KMS-11 (cell line): Measurements from ENCODE around the gene SYNDIG1.

Source experiments
- H2AFZ ChIP-seq: fragments of 200-600 bp; sonication (generic); 2 replicates; pipeline ENCODE4 v1.6.1; 2016; ENCODE audit warnings: antibody characterized with exemption, mixed run types, low read depth
- H3K27ac ChIP-seq: fragments of 200-600 bp; sonication (generic); 2 replicates; pipeline ENCODE4 v1.6.1; 2016; ENCODE audit warnings: mild to moderate bottlenecking, mixed run types
- H3K27me3 ChIP-seq: fragments of 200-600 bp; sonication (generic); 2 replicates; pipeline ENCODE4 v1.6.1; 2017; ENCODE audit warnings: mild to moderate bottlenecking, low read depth, mixed run types, moderate library complexity; ENCODE audit not compliant: insufficient read depth
- H3K36me3 ChIP-seq: fragments of 200-600 bp; sonication (generic); 2 replicates; pipeline ENCODE4 v1.6.1; 2017; ENCODE audit warnings: mild to moderate bottlenecking, mixed run types; ENCODE audit not compliant: insufficient read depth
- H3K4me1 ChIP-seq: fragments of 200-600 bp; sonication (generic); 2 replicates; pipeline ENCODE4 v1.6.1; 2016; ENCODE audit warnings: mild to moderate bottlenecking, low read depth, mixed run types; ENCODE audit not compliant: poor library complexity, severe bottlenecking
- H3K4me2 ChIP-seq: fragments of 200-600 bp; sonication (generic); 2 replicates; pipeline ENCODE4 v1.7.0; 2016; ENCODE audit warnings: mild to moderate bottlenecking, mixed run types
- H3K4me3 ChIP-seq: fragments of 200-600 bp; sonication (generic); IDR thresholded peaks from 2 replicates; pipeline ENCODE4 v1.6.1; 2017; ENCODE audit warnings: low read depth, low read length, mixed read lengths; ENCODE audit not compliant: insufficient read depth
- H3K79me2 ChIP-seq: fragments of 200-600 bp; sonication (generic); 2 replicates; pipeline ENCODE4 v1.6.1; 2016; ENCODE audit warnings: low read depth, mixed run types; ENCODE audit not compliant: insufficient read depth
- H3K9ac ChIP-seq: fragments of 200-600 bp; sonication (generic); 2 replicates; pipeline ENCODE4 v1.6.1; 2016; ENCODE audit warnings: mild to moderate bottlenecking, mixed run types
- H4K20me1 ChIP-seq: fragments of 200-600 bp; sonication (generic); 2 replicates; pipeline ENCODE4 v1.6.1; 2016; ENCODE audit warnings: mild to moderate bottlenecking, mixed run types; ENCODE audit not compliant: insufficient read depth
- TF ChIP-seq, protein P1 (sequence below): fragments of 200-600 bp; sonication (generic); conservative IDR thresholded peaks from 2 replicates; pipeline ENCODE4 v1.6.1; 2017; ENCODE audit warnings: low read depth, mild to moderate bottlenecking, antibody characterized with exemption, low read length, moderate library complexity, mixed read lengths

Gene SYNDIG1

DNA sequence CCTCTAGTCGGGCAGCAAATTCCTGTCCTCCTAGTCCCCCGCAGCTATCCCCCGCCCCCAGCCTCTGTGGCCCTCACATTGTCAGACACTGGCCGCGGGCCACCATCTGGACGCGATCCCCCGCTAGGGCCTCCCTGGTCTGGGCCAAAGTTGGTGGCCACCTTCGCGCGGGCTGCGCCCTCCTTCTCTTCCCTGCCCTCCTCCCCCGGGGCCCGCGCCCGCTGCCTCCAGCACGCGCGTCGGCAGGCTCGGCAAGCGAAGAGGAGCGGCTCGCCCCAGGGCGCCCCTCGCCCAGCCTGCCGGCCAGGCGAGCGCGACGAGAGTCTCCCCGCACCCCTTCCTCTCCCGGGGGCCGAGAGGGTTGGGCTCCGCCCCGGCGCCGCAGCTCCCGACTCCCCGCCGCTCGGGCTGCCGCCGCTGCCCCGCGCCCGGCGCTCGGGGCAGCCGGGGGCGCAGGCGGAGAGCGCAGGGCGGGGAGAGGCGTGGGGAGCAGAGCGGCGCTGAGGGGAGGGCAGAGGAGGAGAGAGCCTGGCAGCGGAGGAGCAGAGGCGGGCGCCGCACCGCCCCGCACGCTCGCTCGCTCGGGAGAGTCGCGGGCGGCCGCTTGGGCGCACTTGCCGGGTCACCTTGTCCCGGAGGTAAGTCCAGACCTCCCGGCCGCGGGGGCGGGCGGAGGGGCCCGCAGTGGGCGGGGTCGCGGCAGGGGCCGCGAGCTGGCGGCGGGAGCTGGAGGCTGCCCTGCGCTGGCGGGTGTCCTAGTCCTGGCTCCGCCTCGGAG is at the start of gene SYNDIG1:
SYNDIG1 (plus strand) TSS at position 514 of the 778 bp plus-strand sequence. CDS start 73,469 bp downstream, outside the sequence.
- Histone ChIP-seq H3K27ac (no peak within 1 kb of the TSS), H3K4me2 (peak within 1 kb of the TSS; percentile 86; the same call in 1 of the 2 replicates)

DNA sequence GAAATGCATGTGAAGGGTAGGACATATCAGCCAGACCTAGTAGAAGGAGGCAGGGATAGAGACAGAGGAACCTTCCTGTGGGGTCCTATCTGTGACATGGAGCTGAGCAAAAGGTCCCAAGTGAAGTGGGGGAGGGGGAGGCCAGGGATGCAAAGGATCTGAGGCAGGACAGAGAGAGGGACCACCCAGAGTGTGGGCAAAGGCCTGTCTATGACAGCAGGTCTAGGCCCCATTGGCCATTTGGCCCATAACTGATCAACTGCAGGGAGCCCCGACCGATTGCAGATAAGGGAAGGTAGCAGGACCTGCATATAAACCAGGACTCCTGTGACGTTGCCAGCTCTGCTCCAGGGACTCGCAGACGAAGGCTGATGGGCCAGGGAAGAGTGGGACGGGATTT is 49.6 kb upstream of the SYNDIG1 start:
- Histone ChIP-seq H3K4me3 (no peak overlapping the region), H4K20me1 (no peaks in the 10 kb centered on the region), H3K9ac (no peak overlapping the region), H2AFZ (no peak overlapping the region), H3K4me2 (no peak overlapping the region), H3K4me1 (peaks cover 21% of the 10 kb centered on the region), H3K27me3 (no peaks in the 10 kb centered on the region), H3K27ac (no peak overlapping the region), H3K36me3 (no peaks in the 10 kb centered on the region), H3K79me2 (no peaks in the 10 kb centered on the region)
- TF ChIP-seq, protein P1, sequence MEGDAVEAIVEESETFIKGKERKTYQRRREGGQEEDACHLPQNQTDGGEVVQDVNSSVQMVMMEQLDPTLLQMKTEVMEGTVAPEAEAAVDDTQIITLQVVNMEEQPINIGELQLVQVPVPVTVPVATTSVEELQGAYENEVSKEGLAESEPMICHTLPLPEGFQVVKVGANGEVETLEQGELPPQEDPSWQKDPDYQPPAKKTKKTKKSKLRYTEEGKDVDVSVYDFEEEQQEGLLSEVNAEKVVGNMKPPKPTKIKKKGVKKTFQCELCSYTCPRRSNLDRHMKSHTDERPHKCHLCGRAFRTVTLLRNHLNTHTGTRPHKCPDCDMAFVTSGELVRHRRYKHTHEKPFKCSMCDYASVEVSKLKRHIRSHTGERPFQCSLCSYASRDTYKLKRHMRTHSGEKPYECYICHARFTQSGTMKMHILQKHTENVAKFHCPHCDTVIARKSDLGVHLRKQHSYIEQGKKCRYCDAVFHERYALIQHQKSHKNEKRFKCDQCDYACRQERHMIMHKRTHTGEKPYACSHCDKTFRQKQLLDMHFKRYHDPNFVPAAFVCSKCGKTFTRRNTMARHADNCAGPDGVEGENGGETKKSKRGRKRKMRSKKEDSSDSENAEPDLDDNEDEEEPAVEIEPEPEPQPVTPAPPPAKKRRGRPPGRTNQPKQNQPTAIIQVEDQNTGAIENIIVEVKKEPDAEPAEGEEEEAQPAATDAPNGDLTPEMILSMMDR = no peak

More for the DNA sequence above, at the start of gene SYNDIG1:
- Histone ChIP-seq H3K27me3 (no peaks in the 10 kb centered on the region), H3K79me2 (peaks cover 32% of the 10 kb centered on the region), H2AFZ (peak within 1 kb of the TSS; percentile 66), H3K36me3 (no peaks in the 10 kb centered on the region), H3K4me1 (peaks cover 56% of the 10 kb centered on the region), H3K4me3 (no peak within 1 kb of the TSS), H4K20me1 (no peaks in the 10 kb centered on the region), H3K9ac (peak within 1 kb of the TSS; percentile 51; the same call in 1 of the 2 replicates)
- TF ChIP-seq, protein P1 = no peak

DNA sequence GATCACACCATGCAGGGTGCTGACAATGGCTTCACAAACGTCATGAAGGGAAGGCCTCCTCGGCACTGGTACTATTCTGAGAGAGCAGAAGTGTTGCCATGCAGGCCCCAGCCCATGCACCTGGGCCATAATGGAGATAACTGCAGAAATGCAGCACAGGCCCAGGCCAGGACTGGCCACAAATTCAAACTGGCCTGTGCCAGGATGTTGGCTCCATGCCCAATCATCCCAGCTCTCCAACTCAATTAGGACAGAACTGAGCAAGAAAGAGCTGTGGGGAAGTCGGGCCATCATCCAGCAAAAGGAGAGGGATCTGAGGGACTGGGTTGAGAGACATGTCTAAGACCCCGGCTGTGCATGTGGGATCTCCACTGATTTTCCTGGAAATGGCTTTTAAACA is 48.9 kb upstream of the SYNDIG1 start:
- Histone ChIP-seq H4K20me1 (no peaks in the 10 kb centered on the region), H2AFZ (no peak overlapping the region), H3K4me2 (no peak overlapping the region), H3K9ac (no peak overlapping the region), H3K4me3 (no peak overlapping the region), H3K27me3 (no peaks in the 10 kb centered on the region), H3K36me3 (no peaks in the 10 kb centered on the region), H3K27ac (no peak overlapping the region), H3K79me2 (no peaks in the 10 kb centered on the region), H3K4me1 (peaks cover 21% of the 10 kb centered on the region)
- TF ChIP-seq, protein P1 = no peak

DNA sequence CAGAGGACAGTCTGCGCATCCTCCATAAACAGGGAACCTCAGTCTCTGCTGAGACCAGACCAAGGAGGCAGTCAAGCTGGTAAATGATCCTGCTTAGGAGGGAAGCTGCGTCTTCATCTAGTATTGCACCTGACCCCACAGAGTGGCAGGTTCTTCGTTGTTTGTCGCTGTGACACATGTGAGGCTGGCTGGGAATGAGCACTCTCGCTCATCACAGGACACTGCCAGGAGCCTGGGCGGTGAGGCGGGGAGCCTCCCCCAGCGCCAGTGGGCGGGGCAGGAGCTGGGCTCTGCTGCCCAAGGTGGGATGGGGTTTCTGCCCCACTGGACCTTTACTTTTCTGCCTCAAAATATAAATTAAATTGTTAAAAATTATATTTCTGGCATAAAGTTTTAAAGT is 48.4 kb upstream of the SYNDIG1 start:
- Histone ChIP-seq H3K4me3 (no peak overlapping the region), H3K79me2 (no peaks in the 10 kb centered on the region), H3K27me3 (no peaks in the 10 kb centered on the region), H3K9ac (no peak overlapping the region), H3K27ac (no peak overlapping the region), H4K20me1 (no peaks in the 10 kb centered on the region), H3K36me3 (no peaks in the 10 kb centered on the region), H3K4me2 (no peak overlapping the region), H2AFZ (no peak overlapping the region), H3K4me1 (peaks cover 21% of the 10 kb centered on the region)
- TF ChIP-seq, protein P1 = no peak
